ENCODE results near the gene DDX24.

Gene DDX24

DNA sequence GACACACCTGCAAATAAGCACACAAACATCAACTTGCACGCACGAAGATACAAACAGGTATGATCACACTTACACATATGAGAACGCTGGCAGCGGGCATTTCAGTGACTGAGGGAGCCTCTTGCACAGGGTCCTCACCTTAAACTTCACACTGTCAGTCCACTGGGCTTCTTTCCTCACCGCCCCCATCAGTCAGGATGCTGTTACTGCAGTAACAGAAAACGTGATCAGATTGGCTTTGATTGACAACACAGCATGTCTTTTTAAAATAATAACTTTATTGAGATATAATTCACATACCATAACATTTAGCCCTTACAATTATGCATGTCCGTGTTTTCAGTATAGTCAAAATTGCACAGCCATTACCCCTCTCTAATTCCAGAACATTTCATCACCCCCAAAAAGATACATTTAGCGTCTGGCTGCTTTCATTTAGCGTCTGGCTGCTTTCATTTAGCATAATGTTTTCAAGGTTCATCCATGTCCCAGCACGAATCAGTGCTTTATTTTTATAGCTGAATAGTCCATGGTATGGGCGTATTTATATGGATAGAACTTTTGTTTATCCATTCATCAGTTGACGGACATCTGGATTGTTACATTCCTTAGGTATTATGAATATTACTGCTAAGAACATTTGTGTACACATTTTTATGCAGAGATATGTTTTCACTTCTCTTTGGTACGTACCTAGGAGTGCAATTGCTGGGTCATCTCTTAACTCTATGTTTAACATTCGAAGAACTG, 75.5 kb downstream of the DDX24 start:
- DNase-seq, result no peak

DNA sequence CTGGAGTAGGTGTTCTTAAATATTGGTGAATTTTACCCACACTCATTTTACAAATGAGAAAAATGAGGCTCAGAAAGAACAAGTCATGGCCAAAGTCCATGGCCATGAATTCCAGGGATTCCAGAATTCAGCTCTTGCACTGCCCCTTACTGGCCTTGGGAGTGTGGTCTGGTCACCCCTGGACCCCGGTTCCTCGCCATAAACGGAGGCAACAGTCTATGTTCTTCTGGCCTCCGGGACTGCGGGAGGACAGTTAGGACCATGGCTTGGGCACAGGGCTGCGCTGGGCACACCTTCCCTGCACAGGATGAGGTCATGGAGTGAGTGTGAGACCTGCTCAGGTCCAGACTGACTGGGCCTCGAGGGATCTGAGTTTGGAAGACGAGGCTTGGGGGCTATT, 77.0 kb downstream of the DDX24 start:
- DNase-seq, result no peak

DNA sequence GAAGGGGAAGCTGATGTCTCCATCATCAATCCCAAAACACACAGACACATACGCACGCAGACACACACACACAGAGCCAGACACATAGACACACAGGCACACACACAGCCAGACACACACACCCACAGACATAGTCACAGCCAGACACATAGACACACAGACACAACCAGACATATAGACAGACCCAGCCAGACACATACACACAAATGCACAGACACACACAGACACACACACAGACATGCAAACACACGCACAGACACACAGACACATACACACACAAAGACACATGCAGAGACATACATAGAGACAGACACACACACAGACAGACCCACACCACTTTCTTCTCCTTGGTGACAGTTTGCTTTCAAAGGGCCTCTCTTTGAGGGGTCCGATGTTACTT, 77.6 kb downstream of the DDX24 start:
- DNase-seq, result no peak

DNA sequence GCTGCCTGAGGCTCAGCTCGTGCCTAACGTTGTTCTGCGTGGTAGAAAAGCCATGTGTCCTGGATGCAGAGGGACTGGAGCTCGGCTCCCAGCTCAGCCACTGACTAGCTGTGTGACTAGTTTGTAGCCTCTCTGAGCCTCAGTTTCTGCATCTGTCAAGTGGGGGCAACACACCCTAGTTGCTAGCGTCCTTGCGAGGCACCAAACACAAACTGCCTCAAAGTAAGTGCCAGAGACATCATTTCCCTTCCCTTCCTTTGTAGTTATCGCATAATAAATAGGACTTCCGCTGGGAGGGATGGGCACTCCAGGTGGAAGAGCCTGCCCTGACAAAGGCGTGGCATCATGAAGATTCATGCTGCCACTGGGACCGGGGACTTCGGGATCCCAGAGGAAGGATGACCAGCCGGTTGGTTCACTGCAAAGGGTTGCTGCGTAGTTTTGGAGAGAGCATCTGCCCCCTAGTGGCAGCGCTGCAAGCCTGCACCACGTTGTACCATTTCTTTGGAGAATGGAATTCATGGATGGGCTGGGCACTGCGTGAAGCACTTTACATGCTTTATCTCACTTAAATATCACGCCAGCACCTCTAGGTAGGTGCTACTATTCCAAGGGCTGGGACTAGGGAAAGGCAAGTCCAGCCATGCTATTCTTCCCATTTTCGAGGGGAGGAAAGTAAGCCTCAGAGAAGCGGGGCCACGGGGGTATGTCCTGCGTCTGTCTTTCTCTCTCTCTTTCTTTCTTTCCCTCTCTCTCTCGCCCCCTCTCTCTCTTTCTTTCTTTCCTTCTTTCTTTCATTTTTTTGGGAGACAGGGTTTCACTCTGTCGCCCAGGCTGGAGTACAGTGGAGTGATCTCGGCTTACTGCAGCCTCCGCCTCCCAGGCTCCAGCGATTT, 79.3 kb downstream of the DDX24 start:
- DNase-seq, result peak; percentile 57

DNA sequence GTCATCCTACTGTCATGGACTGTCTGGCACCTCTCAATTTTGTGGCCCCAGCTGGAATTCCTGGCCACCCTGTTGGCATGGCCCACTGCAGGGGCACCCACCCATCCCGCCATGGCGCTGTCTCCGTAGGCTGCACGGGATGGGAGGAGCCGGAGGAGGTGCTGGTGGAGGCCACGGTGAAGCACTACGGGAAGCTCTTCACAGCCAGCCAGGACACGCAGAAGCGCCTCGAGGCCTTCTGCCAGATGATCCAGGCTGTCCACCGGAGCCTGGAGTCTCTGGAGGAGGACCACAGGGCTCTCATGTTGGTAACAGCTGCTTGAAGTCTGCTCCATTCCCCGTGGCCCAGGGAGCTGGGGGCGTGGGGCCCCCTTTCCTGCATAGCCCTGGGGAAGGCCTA, 80.0 kb downstream of the DDX24 start:
- DNase-seq, result no peak

DNA sequence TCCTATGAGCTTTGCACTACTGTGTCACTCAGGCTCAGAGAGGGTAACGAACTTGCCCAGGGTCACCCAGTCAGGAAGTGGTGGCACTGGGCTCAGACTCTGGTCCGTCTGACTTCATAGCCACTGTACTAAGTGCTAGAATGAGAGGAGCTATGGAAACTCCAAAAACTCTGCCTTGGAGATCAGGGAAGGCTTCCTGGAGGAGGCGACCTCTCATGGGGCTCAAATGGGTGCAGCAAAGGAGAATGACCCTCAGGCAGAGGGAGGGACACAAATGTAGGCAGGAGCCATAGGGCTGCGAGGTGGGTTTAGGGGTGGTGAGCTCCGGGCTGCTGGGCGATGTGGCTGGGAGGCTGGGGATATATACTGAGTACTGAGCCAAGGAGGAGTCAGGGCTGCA, 80.7 kb downstream of the DDX24 start:
- DNase-seq, result no peak

DNA sequence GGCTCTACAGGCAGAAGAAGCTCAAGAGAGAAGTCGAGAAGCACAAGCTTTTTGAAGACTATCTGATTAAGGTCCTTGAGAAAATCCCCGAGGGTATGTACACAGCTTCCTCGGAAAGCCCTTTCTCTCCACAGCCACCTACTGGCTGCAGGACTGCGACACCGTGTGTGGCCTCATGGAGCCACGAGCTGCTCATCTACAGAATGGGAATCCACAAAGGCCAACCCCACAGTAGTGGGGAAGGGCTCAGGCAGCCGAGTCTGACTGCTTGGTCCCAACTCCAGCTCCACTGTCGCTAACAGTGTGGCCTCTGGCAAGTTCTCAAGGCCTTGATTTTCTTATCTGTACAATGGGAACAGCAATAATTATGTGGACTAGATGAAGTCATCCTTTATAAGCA, 81.4 kb downstream of the DDX24 start:
- DNase-seq, result no peak

DNA sequence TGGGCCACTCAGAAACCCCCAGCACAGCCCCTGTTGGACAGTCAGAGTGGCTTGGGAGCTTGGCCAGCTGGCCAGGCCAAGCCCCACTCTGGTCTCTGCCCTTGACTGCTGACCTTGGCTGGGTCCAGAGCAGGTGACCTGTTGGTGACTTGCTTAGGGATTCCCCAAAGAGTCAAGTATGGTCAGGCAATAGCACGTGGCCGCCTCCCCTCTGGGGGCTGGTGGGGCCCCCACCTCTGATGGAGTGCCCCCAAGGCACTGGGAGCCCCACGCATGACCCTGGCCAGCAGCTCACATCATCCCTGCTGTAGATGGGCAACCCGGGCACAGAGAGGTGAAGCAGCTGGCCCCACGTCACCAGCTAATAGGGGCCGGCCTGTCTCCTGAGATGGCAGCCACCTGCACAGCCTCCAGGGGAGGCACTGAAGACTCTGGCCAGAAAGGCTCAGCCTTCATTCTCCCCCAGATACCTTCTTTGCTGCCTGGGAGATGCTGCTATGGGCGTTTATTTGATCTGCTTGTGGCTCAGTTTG, 82.1 kb downstream of the DDX24 start:
- no peak for DNase-seq
